Lower leg skin (tissue), 3 donors: ENCODE results near the gene ADCY7.

ENCODE experiments used
- CTCF ChIP-seq, 3 donors: fragments of 450-650 bp; IDR thresholded peaks; one replicate each; pipeline ENCODE4 v1.5.1; 2016; ENCODE audit warnings: antibody characterized with exemption in 3 of 3, mild to moderate bottlenecking in 3 of 3, moderate library complexity in 2 of 3
- POLR2A ChIP-seq, 2 donors: fragments of 450-650 bp; IDR thresholded peaks; one replicate each; pipeline ENCODE4 v1.6.1; 2016 to 2017; ENCODE audit warnings: antibody characterized with exemption in 2 of 2, mild to moderate bottlenecking in 1 of 2, moderate library complexity in 1 of 2

GRCh38 chr16:50336884-50337283 is 70.5 kb downstream of the ADCY7 start:
- TF ChIP-seq POLR2A (IDR thresholded peaks at IDR 0.05) (no peak), CTCF (IDR thresholded peaks at IDR 0.05) (no peak)
